Measurements from ENCODE around the gene BAZ2A. TPM values are rescaled to one million over a fixed set of nuclear protein-coding genes. Genes with fewer than 3 reads are reported as not detected.

BAZ2A gene
- total and polyA plus RNA-seq, 8 donors: 90.9 to 113 (median 97.6) TPM

- Histone ChIP-seq H3K36me3 (no peaks in the 10 kb centered on the region), H3K9me3 (no peaks in the 10 kb centered on the region), H3K27me3 (no peaks in the 10 kb centered on the region), H3K27ac (no peak overlapping the region), H3K4me3 (no peak overlapping the region), H3K4me1 (no peaks in the 10 kb centered on the region)
- ATAC-seq (no peak), DNase-seq (no peak)
- no peak for TF ChIP-seq CTCF (IDR thresholded peaks at IDR 0.05)
- intact Hi-C loops (cut with DNase I): no loop called here
These were observed 79.1 kb downstream of the BAZ2A start for GRCh38 chr12:56551070-56551469.

DNA sequence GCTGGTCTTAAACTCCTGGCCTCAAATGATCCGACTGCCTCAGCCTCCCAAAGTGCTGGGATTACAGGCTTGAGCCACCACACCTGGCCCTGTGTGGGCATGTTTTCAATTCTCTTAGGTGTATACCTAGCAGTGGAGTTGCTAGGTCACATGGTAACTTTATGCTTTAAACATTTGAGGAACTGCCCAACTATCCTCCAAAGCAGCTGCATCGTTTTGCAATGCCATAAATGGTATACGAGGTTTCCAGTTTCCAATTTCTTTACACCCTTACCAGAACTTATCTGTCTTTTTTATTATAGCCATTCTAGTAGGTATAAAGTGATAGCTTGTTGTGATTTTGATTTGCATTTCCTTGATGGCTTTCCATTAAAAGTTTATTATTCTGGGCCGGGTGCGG lies 83.4 kb downstream of the BAZ2A start:
- no peaks in the 10 kb centered on the region for H3K9me3 ChIP-seq
- H3K4me1 ChIP-seq: peaks cover 0 to 6% of the 10 kb centered on the region in 2 donors
- intact Hi-C loops (cut with DNase I): no loop called here
- H3K27ac ChIP-seq: no peak overlapping the region
- no peak for ATAC-seq
- H3K4me3 ChIP-seq: no peak overlapping the region
- no peak for DNase-seq
- H3K36me3 ChIP-seq: no peaks in the 10 kb centered on the region
- no peak for TF ChIP-seq CTCF (IDR thresholded peaks at IDR 0.05)
- no peaks in the 10 kb centered on the region for H3K27me3 ChIP-seq

Other genes with a start within 250 kb of the BAZ2A start
- 10 to 100 TPM; 15.0 to 22.1 TPM for gene TIMELESS, start 180.9 kb downstream of the BAZ2A start, total RNA-seq
- gene TIMELESS, start 180.9 kb downstream of the BAZ2A start, polyA plus RNA-seq (ENCODE audit: insufficient read length in 6 of 6): 10 to 100 TPM; 27.1 to 38.0 (median 32.3) TPM
- not detected for gene MIP, start 175.7 kb downstream of the BAZ2A start, total RNA-seq
- gene MIP, start 175.7 kb downstream of the BAZ2A start, polyA plus RNA-seq (ENCODE audit: insufficient read length in 6 of 6): under 1 TPM in 1 of 6 donors, not detected in 5; 0.18 TPM
- 1 to 10 TPM; 2.5 to 3.3 TPM for gene SPRYD4, start 161.7 kb downstream of the BAZ2A start, total RNA-seq
- gene SPRYD4, start 161.7 kb downstream of the BAZ2A start, polyA plus RNA-seq (ENCODE audit: insufficient read length in 6 of 6): 1 to 10 TPM; 4.6 to 5.9 (median 5.7) TPM
- gene GLS2, start 142.2 kb downstream of the BAZ2A start, total RNA-seq: 1 to 10 TPM; 3.0 to 5.9 TPM
- gene GLS2, start 142.2 kb downstream of the BAZ2A start, polyA plus RNA-seq (ENCODE audit: insufficient read length in 6 of 6): 1 to 10 TPM; 2.3 to 3.4 (median 2.7) TPM
- 100 to 1,000 TPM in 1 of 2 donors, 10 to 100 TPM in 1; 81.2 to 113 TPM for gene RBMS2, start 108.5 kb downstream of the BAZ2A start, total RNA-seq
- 10 to 100 TPM; 49.0 to 74.9 (median 67.1) TPM for gene RBMS2, start 108.5 kb downstream of the BAZ2A start, polyA plus RNA-seq (ENCODE audit: insufficient read length in 6 of 6)
- 100 to 1,000 TPM; 433 to 487 TPM for gene ATP5F1B, start 15.7 kb upstream of the BAZ2A start, total RNA-seq
- 100 to 1,000 TPM; 528 to 661 (median 622) TPM for gene ATP5F1B, start 15.7 kb upstream of the BAZ2A start, polyA plus RNA-seq (ENCODE audit: insufficient read length in 6 of 6)
- 100 to 1,000 TPM; 164 to 210 TPM for gene PTGES3, start 58.0 kb upstream of the BAZ2A start, total RNA-seq
- gene PTGES3, start 58.0 kb upstream of the BAZ2A start, polyA plus RNA-seq (ENCODE audit: insufficient read length in 6 of 6): 100 to 1,000 TPM; 224 to 303 (median 278) TPM
- gene NACA, start 95.0 kb upstream of the BAZ2A start, total RNA-seq: 100 to 1,000 TPM; 531 to 592 TPM
- gene NACA, start 95.0 kb upstream of the BAZ2A start, polyA plus RNA-seq (ENCODE audit: insufficient read length in 6 of 6): 1,000 to 10,000 TPM; 2,221 to 2,541 (median 2,372) TPM
- 10 to 100 TPM in 1 of 2 donors, 1 to 10 TPM in 1; 7.2 to 13.6 TPM for gene PRIM1, start 122.0 kb upstream of the BAZ2A start, total RNA-seq
- gene PRIM1, start 122.0 kb upstream of the BAZ2A start, polyA plus RNA-seq (ENCODE audit: insufficient read length in 6 of 6): 10 to 100 TPM; 19.9 to 28.5 (median 23.2) TPM
- gene HSD17B6, start 133.0 kb upstream of the BAZ2A start, total RNA-seq: 10 to 100 TPM; 40.7 to 63.0 TPM
- gene HSD17B6, start 133.0 kb upstream of the BAZ2A start, polyA plus RNA-seq (ENCODE audit: insufficient read length in 6 of 6): 1 to 10 TPM in 5 of 6 donors, under 1 TPM in 1; 0.57 to 4.8 (median 1.8) TPM

Data from left lung (tissue), 10 donors.